HepG2 (cell line): ENCODE measurements around the gene PDIA4. TPM values are rescaled to one million over a fixed set of nuclear protein-coding genes. Genes with fewer than 3 reads are reported as not detected.

Experiments
- ARID2 ChIP-seq: sonication (generic); formaldehyde crosslinking; IDR thresholded peaks from 2 replicates; pipeline ENCODE4 v1.8.1; 2022; ENCODE audit warnings: mild to moderate bottlenecking, missing genetic modification reagents, borderline replicate concordance
- BCL6 ChIP-seq: IDR thresholded peaks from 2 replicates; pipeline ENCODE4 v1.6.1; 2016; ENCODE audit warnings: missing genetic modification reagents, missing compliant biosample characterization
- DNMT1 ChIP-seq: sonication (generic); formaldehyde crosslinking; IDR thresholded peaks from 2 replicates; pipeline ENCODE4 v1.5.1; 2020; ENCODE audit warnings: mild to moderate bottlenecking, missing genetic modification reagents
- GATAD1 ChIP-seq: IDR thresholded peaks from 2 replicates; pipeline ENCODE4 v1.6.1; 2016; ENCODE audit warnings: missing genetic modification reagents, missing compliant biosample characterization
- GLI4 ChIP-seq: sonication (generic); formaldehyde crosslinking; IDR thresholded peaks from 2 replicates; pipeline ENCODE4 v1.5.1; 2020; ENCODE audit warnings: missing genetic modification reagents, mild to moderate bottlenecking, moderate library complexity, borderline replicate concordance
- GZF1 ChIP-seq: sonication (generic); formaldehyde crosslinking; IDR thresholded peaks from 2 replicates; pipeline ENCODE4 v1.5.1; 2020; ENCODE audit warnings: mild to moderate bottlenecking, missing genetic modification reagents
- HNRNPLL ChIP-seq: fragments of 200-400 bp; formaldehyde crosslinking; IDR thresholded peaks from 2 replicates; pipeline ENCODE4 v1.6.1; 2017; ENCODE audit warnings: mild to moderate bottlenecking, low read depth, low read length; ENCODE audit not compliant: poor library complexity, severe bottlenecking
- NAIF1 ChIP-seq: sonication (generic); formaldehyde crosslinking; IDR thresholded peaks from 2 replicates; pipeline ENCODE4 v1.5.0; 2020; ENCODE audit warnings: mild to moderate bottlenecking, missing genetic modification reagents, borderline replicate concordance
- NCOA1 ChIP-seq: sonication (generic); formaldehyde crosslinking; IDR thresholded peaks from 2 replicates; pipeline ENCODE4 v1.9.0; 2021; ENCODE audit warnings: missing genetic modification reagents
- NFE2 ChIP-seq: sonication (generic); formaldehyde crosslinking; IDR thresholded peaks from 2 replicates; pipeline ENCODE4 v1.4.0; 2020; ENCODE audit warnings: missing genetic modification reagents
- SRY ChIP-seq: sonication (generic); formaldehyde crosslinking; IDR thresholded peaks from 2 replicates; pipeline ENCODE4 v1.8.0; 2022; ENCODE audit warnings: mild to moderate bottlenecking, missing genetic modification reagents
- ZNF10 ChIP-seq: sonication (generic); formaldehyde crosslinking; IDR thresholded peaks from 2 replicates; pipeline ENCODE4 v1.4.0; 2020; ENCODE audit warnings: mild to moderate bottlenecking, low read depth, missing genetic modification reagents, borderline replicate concordance
- ZNF556 ChIP-seq: sonication (generic); formaldehyde crosslinking; IDR thresholded peaks from 2 replicates; pipeline ENCODE4 v1.4.0; 2020; ENCODE audit warnings: mild to moderate bottlenecking, missing genetic modification reagents, borderline replicate concordance
- ZNF816 ChIP-seq: sonication (generic); formaldehyde crosslinking; IDR thresholded peaks from 2 replicates; pipeline ENCODE4 v1.8.0; 2022; ENCODE audit warnings: missing genetic modification reagents, mild to moderate bottlenecking, borderline replicate concordance
- polyA plus RNA-seq, 8 experiments: library from polyadenylated mRNA; depleted of rRNA in 3 of 8; stranded (reverse) in 7 of 8; unstranded in 1 of 8; fragments of >200 nt; fragmentation: Illumina TruSeq in 4 of 8; extraction: Trizol in 4 of 8; gene quantifications; 2 replicates each; pipeline versions ENCODE4 v1.2.1 to v1.2.3, GENCODE V29; 2011 to 2016; ENCODE audit warnings: low read depth in 4 of 8, missing spikeins in 1 of 8, mixed read lengths in 1 of 8; ENCODE audit not compliant: insufficient read depth in 1 of 8
- total RNA-seq, 5 experiments: library from RNA; depleted of rRNA; stranded (reverse); fragments of >200 nt; fragmentation: Illumina TruSeq; extraction: Trizol; gene quantifications; 2 replicates each; pipeline ENCODE4 v1.2.3, GENCODE V29; 2016; ENCODE audit warnings: low read depth in 1 of 5
- TF ChIP-seq, protein P1 (sequence below): sonication (generic); formaldehyde crosslinking; IDR thresholded peaks from 2 replicates; pipeline ENCODE4 v1.8.0; 2022; ENCODE audit warnings: mild to moderate bottlenecking, missing genetic modification reagents, moderate library complexity
- TF ChIP-seq, protein P2 (sequence below): sonication (generic); formaldehyde crosslinking; IDR thresholded peaks from 2 replicates; pipeline ENCODE4 v1.8.1; 2022; ENCODE audit warnings: mild to moderate bottlenecking, missing genetic modification reagents
- TF ChIP-seq, protein P3 (sequence below): sonication (generic); formaldehyde crosslinking; IDR thresholded peaks from 2 replicates; pipeline ENCODE4 v1.8.0; 2022; ENCODE audit warnings: missing genetic modification reagents, mild to moderate bottlenecking, moderate library complexity, borderline replicate concordance
- TF ChIP-seq, protein P4 (sequence below): sonication (generic); formaldehyde crosslinking; IDR thresholded peaks from 2 replicates; pipeline ENCODE4 v1.4.0; 2020; ENCODE audit warnings: mild to moderate bottlenecking, low read depth, missing genetic modification reagents
- TF ChIP-seq, protein P5 (sequence below): sonication (generic); formaldehyde crosslinking; IDR thresholded peaks from 2 replicates; pipeline ENCODE4 v1.9.0; 2021; ENCODE audit warnings: missing genetic modification reagents, borderline replicate concordance
- TF ChIP-seq, protein P6 (sequence below): sonication (generic); formaldehyde crosslinking; IDR thresholded peaks from 2 replicates; pipeline ENCODE4 v1.4.0; 2020; ENCODE audit warnings: missing genetic modification reagents

PDIA4 gene
- total and polyA plus RNA-seq, 2 of the 13 experiments (the other 11 are each of a cell fraction or from before 2014, with no cell fraction given), result 278 to 402 TPM

DNA sequence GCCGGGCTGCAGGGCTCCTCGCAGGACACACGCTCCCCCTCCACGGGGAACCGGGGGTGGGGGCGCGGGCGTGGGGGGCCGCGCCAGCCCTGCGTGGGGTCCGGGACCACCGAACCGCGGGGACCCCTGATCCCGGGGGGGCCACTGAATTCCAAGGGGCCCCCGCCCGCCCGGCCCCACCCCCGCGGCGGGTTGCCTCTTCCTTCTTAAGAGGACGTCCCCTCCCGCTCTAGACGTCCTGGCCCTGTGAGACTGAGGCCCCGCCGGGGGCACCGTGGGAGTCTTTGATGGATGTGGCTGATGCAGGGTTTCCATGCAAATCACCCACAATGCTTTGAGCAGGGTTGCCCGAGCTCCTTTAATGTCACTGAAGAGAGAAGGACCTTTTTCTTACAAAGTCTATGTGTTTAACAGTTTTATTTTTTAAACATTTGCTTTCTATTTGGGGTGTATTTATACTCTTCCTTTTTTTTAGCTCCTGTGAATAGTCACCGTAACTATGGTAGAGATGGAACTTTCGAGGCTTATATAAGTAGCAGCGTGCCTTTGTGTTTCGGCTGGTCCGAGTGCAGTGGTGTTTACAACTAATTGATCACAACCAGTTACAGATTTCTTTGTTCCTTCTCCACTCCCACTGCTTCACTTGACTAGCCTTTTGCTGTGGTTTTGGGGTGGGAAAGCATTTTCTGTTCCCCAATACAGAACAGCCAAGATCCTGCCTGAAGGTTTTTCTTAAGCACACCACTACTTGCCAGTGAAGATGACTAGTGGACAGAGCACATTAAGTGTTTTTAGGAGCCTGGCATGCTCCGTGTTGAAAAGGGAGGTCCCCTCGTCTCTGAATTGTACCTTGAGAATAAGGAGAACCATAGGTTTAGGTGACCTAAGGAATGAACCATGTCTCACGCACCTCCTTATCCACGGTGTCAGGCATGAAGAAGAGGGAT is 44.8 kb downstream of the PDIA4 start (continued):
- TF ChIP-seq, protein P1, sequence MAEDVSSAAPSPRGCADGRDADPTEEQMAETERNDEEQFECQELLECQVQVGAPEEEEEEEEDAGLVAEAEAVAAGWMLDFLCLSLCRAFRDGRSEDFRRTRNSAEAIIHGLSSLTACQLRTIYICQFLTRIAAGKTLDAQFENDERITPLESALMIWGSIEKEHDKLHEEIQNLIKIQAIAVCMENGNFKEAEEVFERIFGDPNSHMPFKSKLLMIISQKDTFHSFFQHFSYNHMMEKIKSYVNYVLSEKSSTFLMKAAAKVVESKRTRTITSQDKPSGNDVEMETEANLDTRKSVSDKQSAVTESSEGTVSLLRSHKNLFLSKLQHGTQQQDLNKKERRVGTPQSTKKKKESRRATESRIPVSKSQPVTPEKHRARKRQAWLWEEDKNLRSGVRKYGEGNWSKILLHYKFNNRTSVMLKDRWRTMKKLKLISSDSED, result no peak
- TF ChIP-seq, protein P2, sequence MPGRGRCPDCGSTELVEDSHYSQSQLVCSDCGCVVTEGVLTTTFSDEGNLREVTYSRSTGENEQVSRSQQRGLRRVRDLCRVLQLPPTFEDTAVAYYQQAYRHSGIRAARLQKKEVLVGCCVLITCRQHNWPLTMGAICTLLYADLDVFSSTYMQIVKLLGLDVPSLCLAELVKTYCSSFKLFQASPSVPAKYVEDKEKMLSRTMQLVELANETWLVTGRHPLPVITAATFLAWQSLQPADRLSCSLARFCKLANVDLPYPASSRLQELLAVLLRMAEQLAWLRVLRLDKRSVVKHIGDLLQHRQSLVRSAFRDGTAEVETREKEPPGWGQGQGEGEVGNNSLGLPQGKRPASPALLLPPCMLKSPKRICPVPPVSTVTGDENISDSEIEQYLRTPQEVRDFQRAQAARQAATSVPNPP (CRISPR knock-in tag), result peak; percentile 100
- no peak for TF ChIP-seq HNRNPLL
- no peak for TF ChIP-seq GZF1 (CRISPR knock-in tag)
- TF ChIP-seq, protein P3, sequence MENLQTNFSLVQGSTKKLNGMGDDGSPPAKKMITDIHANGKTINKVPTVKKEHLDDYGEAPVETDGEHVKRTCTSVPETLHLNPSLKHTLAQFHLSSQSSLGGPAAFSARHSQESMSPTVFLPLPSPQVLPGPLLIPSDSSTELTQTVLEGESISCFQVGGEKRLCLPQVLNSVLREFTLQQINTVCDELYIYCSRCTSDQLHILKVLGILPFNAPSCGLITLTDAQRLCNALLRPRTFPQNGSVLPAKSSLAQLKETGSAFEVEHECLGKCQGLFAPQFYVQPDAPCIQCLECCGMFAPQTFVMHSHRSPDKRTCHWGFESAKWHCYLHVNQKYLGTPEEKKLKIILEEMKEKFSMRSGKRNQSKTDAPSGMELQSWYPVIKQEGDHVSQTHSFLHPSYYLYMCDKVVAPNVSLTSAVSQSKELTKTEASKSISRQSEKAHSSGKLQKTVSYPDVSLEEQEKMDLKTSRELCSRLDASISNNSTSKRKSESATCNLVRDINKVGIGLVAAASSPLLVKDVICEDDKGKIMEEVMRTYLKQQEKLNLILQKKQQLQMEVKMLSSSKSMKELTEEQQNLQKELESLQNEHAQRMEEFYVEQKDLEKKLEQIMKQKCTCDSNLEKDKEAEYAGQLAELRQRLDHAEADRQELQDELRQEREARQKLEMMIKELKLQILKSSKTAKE (CRISPR knock-in tag), result no peak
- no peak for TF ChIP-seq NAIF1 (CRISPR knock-in tag)
- TF ChIP-seq ZNF816, result no peak
- TF ChIP-seq NFE2 (CRISPR knock-in tag), result no peak
- no peak for TF ChIP-seq ARID2
- TF ChIP-seq NCOA1 (CRISPR knock-in tag), result no peak
- no peak for TF ChIP-seq SRY (CRISPR knock-in tag)
- TF ChIP-seq, protein P4, sequence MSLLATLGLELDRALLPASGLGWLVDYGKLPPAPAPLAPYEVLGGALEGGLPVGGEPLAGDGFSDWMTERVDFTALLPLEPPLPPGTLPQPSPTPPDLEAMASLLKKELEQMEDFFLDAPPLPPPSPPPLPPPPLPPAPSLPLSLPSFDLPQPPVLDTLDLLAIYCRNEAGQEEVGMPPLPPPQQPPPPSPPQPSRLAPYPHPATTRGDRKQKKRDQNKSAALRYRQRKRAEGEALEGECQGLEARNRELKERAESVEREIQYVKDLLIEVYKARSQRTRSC, result no peak
- TF ChIP-seq BCL6, result no peak
- TF ChIP-seq DNMT1 (CRISPR knock-in tag), result no peak
- TF ChIP-seq GLI4 (CRISPR knock-in tag), result no peak
- TF ChIP-seq GATAD1 (CRISPR knock-in tag), result 0 out of 2 replicates have a peak, but pooled peaks have one; percentile 25
- TF ChIP-seq, protein P5, sequence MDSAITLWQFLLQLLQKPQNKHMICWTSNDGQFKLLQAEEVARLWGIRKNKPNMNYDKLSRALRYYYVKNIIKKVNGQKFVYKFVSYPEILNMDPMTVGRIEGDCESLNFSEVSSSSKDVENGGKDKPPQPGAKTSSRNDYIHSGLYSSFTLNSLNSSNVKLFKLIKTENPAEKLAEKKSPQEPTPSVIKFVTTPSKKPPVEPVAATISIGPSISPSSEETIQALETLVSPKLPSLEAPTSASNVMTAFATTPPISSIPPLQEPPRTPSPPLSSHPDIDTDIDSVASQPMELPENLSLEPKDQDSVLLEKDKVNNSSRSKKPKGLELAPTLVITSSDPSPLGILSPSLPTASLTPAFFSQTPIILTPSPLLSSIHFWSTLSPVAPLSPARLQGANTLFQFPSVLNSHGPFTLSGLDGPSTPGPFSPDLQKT, result no peak
- no peak for TF ChIP-seq ZNF556
- TF ChIP-seq, protein P6, sequence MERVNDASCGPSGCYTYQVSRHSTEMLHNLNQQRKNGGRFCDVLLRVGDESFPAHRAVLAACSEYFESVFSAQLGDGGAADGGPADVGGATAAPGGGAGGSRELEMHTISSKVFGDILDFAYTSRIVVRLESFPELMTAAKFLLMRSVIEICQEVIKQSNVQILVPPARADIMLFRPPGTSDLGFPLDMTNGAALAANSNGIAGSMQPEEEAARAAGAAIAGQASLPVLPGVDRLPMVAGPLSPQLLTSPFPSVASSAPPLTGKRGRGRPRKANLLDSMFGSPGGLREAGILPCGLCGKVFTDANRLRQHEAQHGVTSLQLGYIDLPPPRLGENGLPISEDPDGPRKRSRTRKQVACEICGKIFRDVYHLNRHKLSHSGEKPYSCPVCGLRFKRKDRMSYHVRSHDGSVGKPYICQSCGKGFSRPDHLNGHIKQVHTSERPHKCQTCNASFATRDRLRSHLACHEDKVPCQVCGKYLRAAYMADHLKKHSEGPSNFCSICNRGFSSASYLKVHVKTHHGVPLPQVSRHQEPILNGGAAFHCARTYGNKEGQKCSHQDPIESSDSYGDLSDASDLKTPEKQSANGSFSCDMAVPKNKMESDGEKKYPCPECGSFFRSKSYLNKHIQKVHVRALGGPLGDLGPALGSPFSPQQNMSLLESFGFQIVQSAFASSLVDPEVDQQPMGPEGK (CRISPR knock-in tag), result no peak
- TF ChIP-seq ZNF10 (CRISPR knock-in tag), result no peak
